ENCODE measurements around the gene HEXIM2. TPM values are rescaled to one million over a fixed set of nuclear protein-coding genes. Genes with fewer than 3 reads are reported as not detected.
A peak's percentile ranks its signal among the peaks of the same experiment; 100 is the strongest.

The HEXIM2 gene
- total and polyA plus RNA-seq, 2 of the 13 experiments (the other 11 are each of a cell fraction or from before 2014, with no cell fraction given): 27.1 to 32.4 TPM

DNA sequence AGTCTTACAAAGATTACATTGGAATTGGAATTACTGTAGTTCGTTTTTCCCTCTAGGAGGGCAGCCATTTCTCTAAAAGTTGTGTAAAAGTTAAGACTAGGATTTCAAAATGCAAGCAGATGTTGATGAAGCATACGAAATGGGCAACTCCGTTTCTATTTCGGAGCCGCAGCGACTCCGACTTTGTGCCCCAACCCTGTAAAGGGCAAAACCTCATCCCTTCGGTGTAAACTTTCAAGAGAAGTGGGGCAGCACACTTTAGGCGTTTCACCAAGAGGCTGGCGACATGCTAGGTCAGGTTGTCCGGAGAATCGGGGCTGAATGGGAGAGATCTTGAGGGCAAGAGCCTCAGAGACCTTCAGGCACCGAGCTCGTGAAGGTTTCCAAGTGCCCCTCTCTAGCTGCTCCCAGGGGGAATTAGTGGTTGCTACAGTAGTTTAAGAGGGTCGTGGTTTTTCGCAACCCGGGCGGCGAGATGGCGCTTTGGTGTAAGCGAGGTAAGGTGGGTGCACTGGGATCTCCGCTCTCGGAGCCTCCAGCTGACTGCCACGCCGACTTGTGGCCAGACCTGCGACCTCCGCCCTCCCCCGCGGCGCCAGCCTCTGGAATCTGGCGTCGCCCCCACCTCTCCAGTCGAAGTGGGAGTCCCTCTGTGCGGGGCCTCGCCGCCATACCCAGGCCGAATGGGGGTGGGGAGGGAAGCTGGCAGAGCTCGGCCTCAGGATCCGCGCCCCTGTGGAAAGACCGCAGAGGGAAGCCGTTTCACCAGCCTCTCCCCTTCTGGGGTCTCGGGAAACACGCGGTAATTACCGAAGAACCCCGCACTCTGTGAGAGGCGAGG is 1.0 kb upstream of the HEXIM2 start (continued):
- TF ChIP-seq REXO4 (CRISPR knock-in tag; IDR thresholded peaks at IDR 0.05; ENCODE audit: borderline replicate concordance) (no peak), NKX3-1 (CRISPR knock-in tag; IDR thresholded peaks at IDR 0.05) (0 out of 2 replicates have a peak, but pooled peaks have one; percentile 76), CHD2 (IDR thresholded peaks at IDR 0.05; ENCODE audit: low read depth, low read length) (peak; percentile 74), ISL2 (CRISPR knock-in tag; IDR thresholded peaks at IDR 0.05) (peak; percentile 46; the same call in 1 of the 2 replicates), IKZF4 (CRISPR knock-in tag; IDR thresholded peaks at IDR 0.05; ENCODE audit: borderline replicate concordance, low read depth, not compliant biosample characterization) (no peak), AKAP8 (CRISPR knock-in tag; IDR thresholded peaks at IDR 0.05) (no peak), ZNF75D (CRISPR knock-in tag; IDR thresholded peaks at IDR 0.05; ENCODE audit: borderline replicate concordance) (no peak)
- TF ChIP-seq, protein P1, sequence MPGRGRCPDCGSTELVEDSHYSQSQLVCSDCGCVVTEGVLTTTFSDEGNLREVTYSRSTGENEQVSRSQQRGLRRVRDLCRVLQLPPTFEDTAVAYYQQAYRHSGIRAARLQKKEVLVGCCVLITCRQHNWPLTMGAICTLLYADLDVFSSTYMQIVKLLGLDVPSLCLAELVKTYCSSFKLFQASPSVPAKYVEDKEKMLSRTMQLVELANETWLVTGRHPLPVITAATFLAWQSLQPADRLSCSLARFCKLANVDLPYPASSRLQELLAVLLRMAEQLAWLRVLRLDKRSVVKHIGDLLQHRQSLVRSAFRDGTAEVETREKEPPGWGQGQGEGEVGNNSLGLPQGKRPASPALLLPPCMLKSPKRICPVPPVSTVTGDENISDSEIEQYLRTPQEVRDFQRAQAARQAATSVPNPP (CRISPR knock-in tag; IDR thresholded peaks at IDR 0.05): no peak
- TF ChIP-seq, protein P2, sequence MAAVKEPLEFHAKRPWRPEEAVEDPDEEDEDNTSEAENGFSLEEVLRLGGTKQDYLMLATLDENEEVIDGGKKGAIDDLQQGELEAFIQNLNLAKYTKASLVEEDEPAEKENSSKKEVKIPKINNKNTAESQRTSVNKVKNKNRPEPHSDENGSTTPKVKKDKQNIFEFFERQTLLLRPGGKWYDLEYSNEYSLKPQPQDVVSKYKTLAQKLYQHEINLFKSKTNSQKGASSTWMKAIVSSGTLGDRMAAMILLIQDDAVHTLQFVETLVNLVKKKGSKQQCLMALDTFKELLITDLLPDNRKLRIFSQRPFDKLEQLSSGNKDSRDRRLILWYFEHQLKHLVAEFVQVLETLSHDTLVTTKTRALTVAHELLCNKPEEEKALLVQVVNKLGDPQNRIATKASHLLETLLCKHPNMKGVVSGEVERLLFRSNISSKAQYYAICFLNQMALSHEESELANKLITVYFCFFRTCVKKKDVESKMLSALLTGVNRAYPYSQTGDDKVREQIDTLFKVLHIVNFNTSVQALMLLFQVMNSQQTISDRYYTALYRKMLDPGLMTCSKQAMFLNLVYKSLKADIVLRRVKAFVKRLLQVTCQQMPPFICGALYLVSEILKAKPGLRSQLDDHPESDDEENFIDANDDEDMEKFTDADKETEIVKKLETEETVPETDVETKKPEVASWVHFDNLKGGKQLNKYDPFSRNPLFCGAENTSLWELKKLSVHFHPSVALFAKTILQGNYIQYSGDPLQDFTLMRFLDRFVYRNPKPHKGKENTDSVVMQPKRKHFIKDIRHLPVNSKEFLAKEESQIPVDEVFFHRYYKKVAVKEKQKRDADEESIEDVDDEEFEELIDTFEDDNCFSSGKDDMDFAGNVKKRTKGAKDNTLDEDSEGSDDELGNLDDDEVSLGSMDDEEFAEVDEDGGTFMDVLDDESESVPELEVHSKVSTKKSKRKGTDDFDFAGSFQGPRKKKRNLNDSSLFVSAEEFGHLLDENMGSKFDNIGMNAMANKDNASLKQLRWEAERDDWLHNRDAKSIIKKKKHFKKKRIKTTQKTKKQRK (IDR thresholded peaks at IDR 0.05; ENCODE audit: low read length): no peak
- TF ChIP-seq, protein P3, sequence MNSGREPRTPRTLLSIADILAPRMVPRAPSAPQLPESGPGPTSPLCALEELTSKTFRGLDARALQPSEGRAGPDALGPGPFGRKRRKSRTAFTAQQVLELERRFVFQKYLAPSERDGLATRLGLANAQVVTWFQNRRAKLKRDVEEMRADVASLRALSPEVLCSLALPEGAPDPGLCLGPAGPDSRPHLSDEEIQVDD (CRISPR knock-in tag; IDR thresholded peaks at IDR 0.05; ENCODE audit: borderline replicate concordance): no peak; the same call in 1 of the 2 replicates
- TF ChIP-seq, protein P4, sequence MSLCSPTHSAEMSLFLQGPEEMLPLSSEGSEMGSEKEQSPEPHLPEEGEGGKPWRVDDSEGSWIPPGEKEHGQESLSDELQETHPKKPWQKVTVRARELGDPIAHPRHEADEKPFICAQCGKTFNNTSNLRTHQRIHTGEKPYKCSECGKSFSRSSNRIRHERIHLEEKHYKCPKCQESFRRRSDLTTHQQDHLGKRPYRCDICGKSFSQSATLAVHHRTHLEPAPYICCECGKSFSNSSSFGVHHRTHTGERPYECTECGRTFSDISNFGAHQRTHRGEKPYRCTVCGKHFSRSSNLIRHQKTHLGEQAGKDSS (CRISPR knock-in tag; IDR thresholded peaks at IDR 0.05; ENCODE audit: borderline replicate concordance, low read depth): peak; percentile 95
- TF ChIP-seq, protein P5, sequence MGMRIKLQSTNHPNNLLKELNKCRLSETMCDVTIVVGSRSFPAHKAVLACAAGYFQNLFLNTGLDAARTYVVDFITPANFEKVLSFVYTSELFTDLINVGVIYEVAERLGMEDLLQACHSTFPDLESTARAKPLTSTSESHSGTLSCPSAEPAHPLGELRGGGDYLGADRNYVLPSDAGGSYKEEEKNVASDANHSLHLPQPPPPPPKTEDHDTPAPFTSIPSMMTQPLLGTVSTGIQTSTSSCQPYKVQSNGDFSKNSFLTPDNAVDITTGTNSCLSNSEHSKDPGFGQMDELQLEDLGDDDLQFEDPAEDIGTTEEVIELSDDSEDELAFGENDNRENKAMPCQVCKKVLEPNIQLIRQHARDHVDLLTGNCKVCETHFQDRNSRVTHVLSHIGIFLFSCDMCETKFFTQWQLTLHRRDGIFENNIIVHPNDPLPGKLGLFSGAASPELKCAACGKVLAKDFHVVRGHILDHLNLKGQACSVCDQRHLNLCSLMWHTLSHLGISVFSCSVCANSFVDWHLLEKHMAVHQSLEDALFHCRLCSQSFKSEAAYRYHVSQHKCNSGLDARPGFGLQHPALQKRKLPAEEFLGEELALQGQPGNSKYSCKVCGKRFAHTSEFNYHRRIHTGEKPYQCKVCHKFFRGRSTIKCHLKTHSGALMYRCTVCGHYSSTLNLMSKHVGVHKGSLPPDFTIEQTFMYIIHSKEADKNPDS (CRISPR knock-in tag; IDR thresholded peaks at IDR 0.05): no peak; the same call in 1 of the 2 replicates
- TF ChIP-seq, protein P6, sequence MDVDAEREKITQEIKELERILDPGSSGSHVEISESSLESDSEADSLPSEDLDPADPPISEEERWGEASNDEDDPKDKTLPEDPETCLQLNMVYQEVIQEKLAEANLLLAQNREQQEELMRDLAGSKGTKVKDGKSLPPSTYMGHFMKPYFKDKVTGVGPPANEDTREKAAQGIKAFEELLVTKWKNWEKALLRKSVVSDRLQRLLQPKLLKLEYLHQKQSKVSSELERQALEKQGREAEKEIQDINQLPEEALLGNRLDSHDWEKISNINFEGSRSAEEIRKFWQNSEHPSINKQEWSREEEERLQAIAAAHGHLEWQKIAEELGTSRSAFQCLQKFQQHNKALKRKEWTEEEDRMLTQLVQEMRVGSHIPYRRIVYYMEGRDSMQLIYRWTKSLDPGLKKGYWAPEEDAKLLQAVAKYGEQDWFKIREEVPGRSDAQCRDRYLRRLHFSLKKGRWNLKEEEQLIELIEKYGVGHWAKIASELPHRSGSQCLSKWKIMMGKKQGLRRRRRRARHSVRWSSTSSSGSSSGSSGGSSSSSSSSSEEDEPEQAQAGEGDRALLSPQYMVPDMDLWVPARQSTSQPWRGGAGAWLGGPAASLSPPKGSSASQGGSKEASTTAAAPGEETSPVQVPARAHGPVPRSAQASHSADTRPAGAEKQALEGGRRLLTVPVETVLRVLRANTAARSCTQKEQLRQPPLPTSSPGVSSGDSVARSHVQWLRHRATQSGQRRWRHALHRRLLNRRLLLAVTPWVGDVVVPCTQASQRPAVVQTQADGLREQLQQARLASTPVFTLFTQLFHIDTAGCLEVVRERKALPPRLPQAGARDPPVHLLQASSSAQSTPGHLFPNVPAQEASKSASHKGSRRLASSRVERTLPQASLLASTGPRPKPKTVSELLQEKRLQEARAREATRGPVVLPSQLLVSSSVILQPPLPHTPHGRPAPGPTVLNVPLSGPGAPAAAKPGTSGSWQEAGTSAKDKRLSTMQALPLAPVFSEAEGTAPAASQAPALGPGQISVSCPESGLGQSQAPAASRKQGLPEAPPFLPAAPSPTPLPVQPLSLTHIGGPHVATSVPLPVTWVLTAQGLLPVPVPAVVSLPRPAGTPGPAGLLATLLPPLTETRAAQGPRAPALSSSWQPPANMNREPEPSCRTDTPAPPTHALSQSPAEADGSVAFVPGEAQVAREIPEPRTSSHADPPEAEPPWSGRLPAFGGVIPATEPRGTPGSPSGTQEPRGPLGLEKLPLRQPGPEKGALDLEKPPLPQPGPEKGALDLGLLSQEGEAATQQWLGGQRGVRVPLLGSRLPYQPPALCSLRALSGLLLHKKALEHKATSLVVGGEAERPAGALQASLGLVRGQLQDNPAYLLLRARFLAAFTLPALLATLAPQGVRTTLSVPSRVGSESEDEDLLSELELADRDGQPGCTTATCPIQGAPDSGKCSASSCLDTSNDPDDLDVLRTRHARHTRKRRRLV (CRISPR knock-in tag; IDR thresholded peaks at IDR 0.05): peak; percentile 86; the same call in 1 of the 2 replicates
